H9 (cell line): Measurements from ENCODE around the gene MIEF1. TPM values are rescaled to one million over a fixed set of nuclear protein-coding genes. Genes with fewer than 3 reads are reported as not detected.

ENCODE experiments used
- DNase-seq: peaks from one replicate; pipeline ENCODE4 v3.0.0-alpha.2; 2017
- H2AFZ ChIP-seq: one replicate; pipeline ENCODE4 v1.6.1; 2013; ENCODE audit warnings: mild to moderate bottlenecking, low read length, control low read depth, moderate library complexity
- H2AK5ac ChIP-seq: 2 replicates; pipeline ENCODE4 v1.6.1; 2013; ENCODE audit warnings: low read length, control low read depth, mixed read lengths; ENCODE audit not compliant: insufficient read length
- H2BK120ac ChIP-seq: one replicate; pipeline ENCODE4 v1.6.1; 2013; ENCODE audit warnings: low read depth, mild to moderate bottlenecking, low read length, control low read depth, inconsistent platforms; ENCODE audit not compliant: poor library complexity, severe bottlenecking
- H2BK12ac ChIP-seq: 2 replicates; pipeline ENCODE4 v1.6.1; 2013; ENCODE audit warnings: low read length, control low read depth, mixed read lengths, low read depth; ENCODE audit not compliant: insufficient read length
- H2BK15ac ChIP-seq: 2 replicates; pipeline ENCODE4 v1.6.1; 2013; ENCODE audit warnings: low read depth, low read length, control low read depth
- H2BK20ac ChIP-seq: one replicate; pipeline ENCODE4 v1.6.1; 2013; ENCODE audit warnings: low read depth, mild to moderate bottlenecking, low read length, control low read depth, inconsistent platforms; ENCODE audit not compliant: poor library complexity, severe bottlenecking
- H2BK5ac ChIP-seq: 2 replicates; pipeline ENCODE4 v1.6.1; 2013; ENCODE audit warnings: low read length, control low read depth, mixed read lengths; ENCODE audit not compliant: insufficient read length
- H3K14ac ChIP-seq: 2 replicates; pipeline ENCODE4 v1.6.1; 2013; ENCODE audit warnings: low read length, control low read depth; ENCODE audit not compliant: insufficient read depth
- H3K18ac ChIP-seq: 2 replicates; pipeline ENCODE4 v1.6.1; 2013; ENCODE audit warnings: low read depth, mild to moderate bottlenecking, mixed read lengths, low read length, control low read depth; ENCODE audit not compliant: insufficient read length
- H3K23ac ChIP-seq: 2 replicates; pipeline ENCODE4 v1.6.1; 2013; ENCODE audit warnings: low read length, control low read depth, mixed read lengths, low read depth; ENCODE audit not compliant: insufficient read length
- H3K23me2 ChIP-seq: 2 replicates; pipeline ENCODE4 v1.6.1; 2013; ENCODE audit warnings: low read depth, mild to moderate bottlenecking, mixed read lengths, low read length, control low read depth; ENCODE audit not compliant: insufficient read length, poor library complexity, severe bottlenecking
- H3K27ac ChIP-seq: 2 replicates; pipeline ENCODE4 v1.5.1; 2013; ENCODE audit warnings: low read length, control low read depth, mixed read lengths, low read depth; ENCODE audit not compliant: insufficient read length
- H3K27me3 ChIP-seq: 2 replicates; pipeline ENCODE4 v1.6.1; 2013; ENCODE audit warnings: low read length, control low read depth, inconsistent platforms; ENCODE audit not compliant: insufficient read depth
- H3K4ac ChIP-seq: 2 replicates; pipeline ENCODE4 v1.6.1; 2013; ENCODE audit warnings: low read depth, mild to moderate bottlenecking, control low read depth, inconsistent platforms, low read length, moderate library complexity
- H3K4me1 ChIP-seq: 2 replicates; pipeline ENCODE4 v1.6.1; 2013; ENCODE audit warnings: low read length, control low read depth, inconsistent platforms; ENCODE audit not compliant: insufficient read depth
- H3K4me2 ChIP-seq: 2 replicates; pipeline ENCODE4 v1.6.1; 2013; ENCODE audit warnings: low read length, control low read depth, mixed read lengths; ENCODE audit not compliant: insufficient read length, insufficient read depth
- H3K56ac ChIP-seq: 2 replicates; pipeline ENCODE4 v1.6.1; 2013; ENCODE audit warnings: low read depth, mild to moderate bottlenecking, mixed read lengths, low read length, control low read depth; ENCODE audit not compliant: insufficient read length
- H3K79me1 ChIP-seq: 2 replicates; pipeline ENCODE4 v1.6.1; 2013; ENCODE audit warnings: low read depth, mild to moderate bottlenecking, moderate library complexity, low read length, control low read depth, inconsistent platforms; ENCODE audit not compliant: insufficient read depth, poor library complexity, severe bottlenecking
- H3K79me2 ChIP-seq: 2 replicates; pipeline ENCODE4 v1.6.1; 2013; ENCODE audit warnings: low read length, control low read depth, inconsistent platforms; ENCODE audit not compliant: insufficient read depth
- H3K9ac ChIP-seq: 2 replicates; pipeline ENCODE4 v1.6.1; 2013; ENCODE audit warnings: low read length, control low read depth, mixed read lengths; ENCODE audit not compliant: insufficient read length; ENCODE audit errors: extremely low read depth
- H3K9me3 ChIP-seq: one replicate; pipeline ENCODE4 v1.6.1; 2013; ENCODE audit warnings: low read depth, low read length, inconsistent platforms; ENCODE audit not compliant: control insufficient read depth
- H3T11ph ChIP-seq: one replicate; pipeline ENCODE4 v1.6.1; 2013; ENCODE audit warnings: mild to moderate bottlenecking, low read length, control low read depth, inconsistent platforms
- H4K20me1 ChIP-seq: one replicate; pipeline ENCODE4 v1.6.1; 2013; ENCODE audit not compliant: control insufficient read depth, insufficient read length, insufficient read depth
- H4K5ac ChIP-seq: 2 replicates; pipeline ENCODE4 v1.6.1; 2013; ENCODE audit warnings: low read depth, mild to moderate bottlenecking, mixed read lengths, low read length, control low read depth; ENCODE audit not compliant: insufficient read length
- H4K8ac ChIP-seq: replicated peaks from 2 replicates; pipeline ENCODE4 v1.6.1; 2013; ENCODE audit warnings: low read length, control low read depth, mixed read lengths, low read depth; ENCODE audit not compliant: insufficient read length
- H4K91ac ChIP-seq: 2 replicates; pipeline ENCODE4 v1.6.1; 2013; ENCODE audit warnings: low read depth, mild to moderate bottlenecking, moderate library complexity, mixed read lengths, low read length, control low read depth; ENCODE audit not compliant: insufficient read length
- H3K27ac Mint-ChIP-seq, 3 experiments: 2 replicates in 2 of 3; 3 replicates in 1 of 3; pipeline ENCODE4 v1.8.0; 2020 to 2021; ENCODE audit warnings: mixed read lengths in 3 of 3, mild to moderate bottlenecking in 1 of 3, moderate library complexity in 1 of 3
- H3K27me3 Mint-ChIP-seq: 2 replicates; pipeline ENCODE4 v1.8.0; 2021; ENCODE audit warnings: low read depth, mild to moderate bottlenecking, moderate library complexity, mixed read lengths
- H3K36me3 Mint-ChIP-seq, 3 experiments: 2 replicates in 2 of 3; 3 replicates in 1 of 3; pipeline ENCODE4 v1.8.0; 2020 to 2021; ENCODE audit warnings: low read depth in 3 of 3, mixed read lengths in 3 of 3; ENCODE audit not compliant: insufficient read depth in 1 of 3
- H3K4me1 Mint-ChIP-seq, 2 experiments: 2 replicates each; pipeline ENCODE4 v1.8.0; 2020; ENCODE audit warnings: mixed read lengths in 2 of 2
- H3K4me3 Mint-ChIP-seq, 2 experiments: 2 replicates in 1 of 2; 3 replicates in 1 of 2; pipeline ENCODE4 v1.8.0; 2020 to 2021; ENCODE audit warnings: mild to moderate bottlenecking in 2 of 2, mixed read lengths in 2 of 2, moderate library complexity in 1 of 2
- H3K9me3 Mint-ChIP-seq, 2 experiments: 2 replicates in 1 of 2; 3 replicates in 1 of 2; pipeline ENCODE4 v1.8.0; 2020; ENCODE audit warnings: mild to moderate bottlenecking in 2 of 2, mixed read lengths in 2 of 2, moderate library complexity in 1 of 2
- WGBS: extraction: QIAGEN DNeasy Blood & Tissue Kit; methylation state at CpG from one replicate; pipeline ENCODE4 v1.1.7; 2013; ENCODE audit warnings: missing lambda C conversion rate, low lambda C conversion rate, mixed read lengths; ENCODE audit not compliant: insufficient read length; ENCODE audit errors: extremely low coverage; 5-methylcytosine and 5-hydroxymethylcytosine counted together
- total RNA-seq: library from RNA; stranded (reverse); gene quantifications from 2 replicates; pipeline ENCODE4 v1.2.1, GENCODE V29; 2021
- TF ChIP-seq, protein P1 (sequence below): fragments of 200-600 bp; sonication (generic); conservative IDR thresholded peaks from 3 replicates; pipeline ENCODE4 v1.8.0; 2021; ENCODE audit warnings: antibody characterized with exemption, mild to moderate bottlenecking

Gene MIEF1
- total RNA-seq, 1 experiment from 2014 or later = 32.6 TPM

DNA sequence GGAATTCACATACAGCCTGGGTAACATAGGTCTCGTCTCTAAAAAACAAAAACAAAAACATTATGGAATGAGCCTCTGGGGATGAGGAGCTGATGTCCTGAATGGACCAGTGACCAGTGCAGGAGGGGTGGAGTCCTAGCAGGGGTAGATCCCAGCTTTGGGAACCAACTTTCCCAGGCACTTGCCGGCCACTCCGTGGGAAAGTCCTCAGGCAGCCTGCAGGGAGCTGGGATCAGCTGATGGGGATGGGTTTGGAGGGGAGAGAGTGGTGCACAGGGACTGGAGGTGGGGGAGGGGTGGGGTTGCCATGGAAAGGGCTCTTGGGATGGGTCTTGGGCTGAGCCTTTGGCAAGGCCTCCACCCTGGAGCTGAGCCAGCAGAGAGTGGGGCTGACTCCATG is 26.2 kb upstream of the MIEF1 start:
- Histone ChIP-seq H4K91ac (no peak overlapping the region), H2BK120ac (no peak overlapping the region), H3T11ph (no peak overlapping the region), H4K5ac (no peak overlapping the region), H3K14ac (no peak overlapping the region), H3K9me3 (no peaks in the 10 kb centered on the region), H3K18ac (no peak overlapping the region), H3K79me1 (no peaks in the 10 kb centered on the region), H2BK5ac (no peak overlapping the region), H2BK15ac (no peak overlapping the region), H4K20me1 (no peaks in the 10 kb centered on the region), H4K8ac (no peak overlapping the region), H2AK5ac (no peak overlapping the region), H2AFZ (no peak overlapping the region), H3K27ac (no peak overlapping the region), H3K23ac (no peak overlapping the region), H3K23me2 (no peaks in the 10 kb centered on the region), H3K27me3 (no peaks in the 10 kb centered on the region), H3K4me1 (peaks cover 3% of the 10 kb centered on the region; the same call in 1 of the 2 replicates), H3K56ac (no peak overlapping the region), H2BK12ac (no peak overlapping the region), H3K4me2 (no peak overlapping the region), H3K4ac (no peak overlapping the region), H3K79me2 (no peaks in the 10 kb centered on the region), H2BK20ac (no peak overlapping the region), H3K9ac (no peak overlapping the region)
- no peaks in the 10 kb centered on the region for H3K36me3 Mint-ChIP-seq
- peaks cover 11% of the 10 kb centered on the region for H3K27me3 Mint-ChIP-seq
- H3K27ac Mint-ChIP-seq = 0 out of 7 replicates have a peak overlapping the region, but pooled peaks of 1 of the 3 experiments have one; percentile 34
- no peaks in the 10 kb centered on the region for H3K9me3 Mint-ChIP-seq
- no CpG with 5 or more reads among the region's 3 CpGs for whole genome bisulfite sequencing
- TF ChIP-seq, protein P1, sequence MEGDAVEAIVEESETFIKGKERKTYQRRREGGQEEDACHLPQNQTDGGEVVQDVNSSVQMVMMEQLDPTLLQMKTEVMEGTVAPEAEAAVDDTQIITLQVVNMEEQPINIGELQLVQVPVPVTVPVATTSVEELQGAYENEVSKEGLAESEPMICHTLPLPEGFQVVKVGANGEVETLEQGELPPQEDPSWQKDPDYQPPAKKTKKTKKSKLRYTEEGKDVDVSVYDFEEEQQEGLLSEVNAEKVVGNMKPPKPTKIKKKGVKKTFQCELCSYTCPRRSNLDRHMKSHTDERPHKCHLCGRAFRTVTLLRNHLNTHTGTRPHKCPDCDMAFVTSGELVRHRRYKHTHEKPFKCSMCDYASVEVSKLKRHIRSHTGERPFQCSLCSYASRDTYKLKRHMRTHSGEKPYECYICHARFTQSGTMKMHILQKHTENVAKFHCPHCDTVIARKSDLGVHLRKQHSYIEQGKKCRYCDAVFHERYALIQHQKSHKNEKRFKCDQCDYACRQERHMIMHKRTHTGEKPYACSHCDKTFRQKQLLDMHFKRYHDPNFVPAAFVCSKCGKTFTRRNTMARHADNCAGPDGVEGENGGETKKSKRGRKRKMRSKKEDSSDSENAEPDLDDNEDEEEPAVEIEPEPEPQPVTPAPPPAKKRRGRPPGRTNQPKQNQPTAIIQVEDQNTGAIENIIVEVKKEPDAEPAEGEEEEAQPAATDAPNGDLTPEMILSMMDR = no peak
- no peak for DNase-seq
- peaks cover 39 to 51% of the 10 kb centered on the region in 2 experiments for H3K4me1 Mint-ChIP-seq
- H3K4me3 Mint-ChIP-seq = no peak overlapping the region; a peak in 1 of 5 replicates
